ENCODE data around the gene OR10S1. TPM values are rescaled to one million over a fixed set of nuclear protein-coding genes. Genes with fewer than 3 reads are reported as not detected.

The OR10S1 gene
- total RNA-seq, 4 donors from 2014 or later: not detected

DNA sequence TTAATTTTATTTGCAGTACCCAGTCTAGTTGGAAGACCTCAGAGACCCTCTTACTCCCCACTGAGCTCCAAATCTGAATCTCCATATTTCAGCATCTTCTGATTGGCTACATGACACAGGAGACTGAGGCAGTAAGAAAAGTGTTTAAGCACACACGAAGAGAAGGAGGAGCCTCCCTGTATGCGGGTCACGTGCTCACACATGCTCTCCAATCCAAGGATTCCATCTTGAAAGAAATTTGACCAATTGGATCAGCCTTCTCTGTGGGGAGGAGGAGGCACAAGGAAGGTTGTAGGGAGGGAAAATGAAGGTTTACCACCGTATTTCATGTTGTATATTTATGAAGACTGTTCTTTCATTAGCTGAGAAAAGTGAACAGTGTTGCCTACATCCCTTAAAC is 35.2 kb downstream of the OR10S1 start:
- Histone ChIP-seq H3K9me3 (no peaks in the 10 kb centered on the region), H3K4me3 (no peak overlapping the region), H3K4me1 (no peaks in the 10 kb centered on the region), H3K27ac (no peak overlapping the region), H3K27me3 (no peaks in the 10 kb centered on the region), H3K36me3 (no peaks in the 10 kb centered on the region)
- no peak for ATAC-seq
- TF ChIP-seq POLR2A (IDR thresholded peaks at IDR 0.05) (no peak), EP300 (IDR thresholded peaks at IDR 0.05) (no peak), POLR2AphosphoS5 (IDR thresholded peaks at IDR 0.05) (no peak)
- TF ChIP-seq, protein P1, sequence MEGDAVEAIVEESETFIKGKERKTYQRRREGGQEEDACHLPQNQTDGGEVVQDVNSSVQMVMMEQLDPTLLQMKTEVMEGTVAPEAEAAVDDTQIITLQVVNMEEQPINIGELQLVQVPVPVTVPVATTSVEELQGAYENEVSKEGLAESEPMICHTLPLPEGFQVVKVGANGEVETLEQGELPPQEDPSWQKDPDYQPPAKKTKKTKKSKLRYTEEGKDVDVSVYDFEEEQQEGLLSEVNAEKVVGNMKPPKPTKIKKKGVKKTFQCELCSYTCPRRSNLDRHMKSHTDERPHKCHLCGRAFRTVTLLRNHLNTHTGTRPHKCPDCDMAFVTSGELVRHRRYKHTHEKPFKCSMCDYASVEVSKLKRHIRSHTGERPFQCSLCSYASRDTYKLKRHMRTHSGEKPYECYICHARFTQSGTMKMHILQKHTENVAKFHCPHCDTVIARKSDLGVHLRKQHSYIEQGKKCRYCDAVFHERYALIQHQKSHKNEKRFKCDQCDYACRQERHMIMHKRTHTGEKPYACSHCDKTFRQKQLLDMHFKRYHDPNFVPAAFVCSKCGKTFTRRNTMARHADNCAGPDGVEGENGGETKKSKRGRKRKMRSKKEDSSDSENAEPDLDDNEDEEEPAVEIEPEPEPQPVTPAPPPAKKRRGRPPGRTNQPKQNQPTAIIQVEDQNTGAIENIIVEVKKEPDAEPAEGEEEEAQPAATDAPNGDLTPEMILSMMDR (IDR thresholded peaks at IDR 0.05): no peak
- WGBS, 2 donors (ENCODE audit: low coverage in 1 of 2): 71 to 87% methylated on average over 4 of the region's 4 CpGs

DNA sequence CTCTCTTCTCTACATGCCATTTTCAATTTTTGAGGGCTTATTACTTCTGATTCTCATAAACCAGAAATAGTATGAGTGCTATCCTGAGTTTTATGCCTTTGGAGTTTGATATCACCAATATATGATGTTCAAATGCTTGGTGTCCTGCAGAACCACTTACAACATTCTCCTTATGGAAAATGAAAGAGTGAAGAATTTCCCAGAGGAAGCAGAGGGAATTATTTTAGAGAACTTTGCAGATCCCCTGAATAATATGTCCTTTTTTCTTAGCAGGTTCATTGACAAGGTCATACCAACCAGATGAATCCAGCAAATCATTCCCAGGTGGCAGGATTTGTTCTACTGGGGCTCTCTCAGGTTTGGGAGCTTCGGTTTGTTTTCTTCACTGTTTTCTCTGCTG is 38.3 kb downstream of the OR10S1 start, which contains the start of gene OR4D5:
Gene OR4D5 (plus strand): TSS at position 301 of the 400 bp plus-strand sequence. CDS start 0 bp downstream, at position 301.
- no peaks in the 10 kb centered on the region for H3K36me3 ChIP-seq
- ATAC-seq: no peak
- TF ChIP-seq POLR2A (IDR thresholded peaks at IDR 0.05) (no peak), POLR2AphosphoS5 (IDR thresholded peaks at IDR 0.05) (no peak), EP300 (IDR thresholded peaks at IDR 0.05) (no peak)
- TF ChIP-seq, protein P1 (IDR thresholded peaks at IDR 0.05): no peak
- H3K27ac ChIP-seq: no peak within 1 kb of the TSS
- no peaks in the 10 kb centered on the region for H3K27me3 ChIP-seq
- no peaks in the 10 kb centered on the region for H3K9me3 ChIP-seq
- no peaks in the 10 kb centered on the region for H3K4me1 ChIP-seq
- no peak within 1 kb of the TSS for H3K4me3 ChIP-seq
- 50 to 82% methylated on average over 1 of the region's 1 CpG for WGBS, 2 donors (ENCODE audit: low coverage in 1 of 2)

Other genes with a start within 250 kb of the OR10S1 start
- gene ZNF202, start 236.1 kb downstream of the OR10S1 start, total RNA-seq: 10 to 100 TPM in 1 of 4 donors, 1 to 10 TPM in 3; 3.6 to 10.4 (median 6.4) TPM
- not detected for gene OR6X1, start 223.3 kb downstream of the OR10S1 start, total RNA-seq
- not detected for gene OR6M1, start 171.4 kb downstream of the OR10S1 start, total RNA-seq
- gene TMEM225, start 92.1 kb downstream of the OR10S1 start, total RNA-seq: not detected
- gene OR8D4, start 75.6 kb downstream of the OR10S1 start, total RNA-seq: not detected
- gene OR4D5, start 38.2 kb downstream of the OR10S1 start, total RNA-seq: not detected
- not detected for gene OR6T1, start 33.9 kb downstream of the OR10S1 start, total RNA-seq
- not detected for gene OR10G6, start 17.4 kb upstream of the OR10S1 start, total RNA-seq
- not detected for gene OR10G4, start 35.2 kb upstream of the OR10S1 start, total RNA-seq
- gene OR10G9, start 45.2 kb upstream of the OR10S1 start, total RNA-seq: not detected
- gene OR10G8, start 49.0 kb upstream of the OR10S1 start, total RNA-seq: not detected
- gene OR10G7, start 63.5 kb upstream of the OR10S1 start, total RNA-seq: not detected
- 10 to 100 TPM; 13.4 to 23.0 (median 18.6) TPM for gene VWA5A, start 137.7 kb upstream of the OR10S1 start, total RNA-seq
- not detected for gene OR10D3, start 205.6 kb upstream of the OR10S1 start, total RNA-seq

Data from gastroesophageal sphincter (tissue), 4 donors.